Gastrocnemius medialis (tissue), 4 donors: ENCODE measurements around the gene CGB1. TPM values are rescaled to one million over a fixed set of nuclear protein-coding genes. Genes with fewer than 3 reads are reported as not detected.

Experiments used
- microRNA-seq, 2 donors: library from miRNA; unstranded; fragments of <30 nt; microRNA quantifications; one replicate each; pipeline ENCODE4, GENCODE V29; 2016; ENCODE audit warnings: borderline replicate concordance in 2 of 2
- total RNA-seq, 4 donors: library from RNA; depleted of rRNA; stranded (reverse); fragments of >200 nt; gene quantifications; one replicate each; pipeline versions ENCODE4 v1.1.0 to v1.2.3, GENCODE V29; 2016

The CGB1 gene
- total RNA-seq, 4 donors from 2014 or later, result not detected

Small RNAs within 50 kb of the gene (microRNA-seq; reads per million reads assigned to microRNA genes)
- 0 reads per million in 2 donors for gene MIR6798

Other genes starting within 250 kb of the CGB1 start
- gene BCAT2, start 225.9 kb downstream of the CGB1 start, total RNA-seq, result 10 to 100 TPM; 28.0 to 56.6 (median 43.8) TPM
- gene HSD17B14, start 200.4 kb downstream of the CGB1 start, total RNA-seq, result 1 to 10 TPM in 3 of 4 donors, not detected in 1; 1.2 to 1.9 (median 1.7) TPM
- gene PLEKHA4, start 168.3 kb downstream of the CGB1 start, total RNA-seq, result 1 to 10 TPM; 3.4 to 9.7 (median 6.3) TPM
- gene PPP1R15A, start 164.5 kb downstream of the CGB1 start, total RNA-seq, result 10 to 100 TPM; 28.7 to 73.9 (median 39.8) TPM
- gene TULP2, start 138.2 kb downstream of the CGB1 start, total RNA-seq, result not detected
- gene NUCB1, start 136.6 kb downstream of the CGB1 start, total RNA-seq, result 100 to 1,000 TPM in 3 of 4 donors, 10 to 100 TPM in 1; 83.9 to 162 (median 148) TPM
- gene DHDH, start 103.2 kb downstream of the CGB1 start, total RNA-seq, result not detected
- gene BAX, start 82.0 kb downstream of the CGB1 start, total RNA-seq, result 10 to 100 TPM in 3 of 4 donors, 1 to 10 TPM in 1; 7.9 to 21.8 (median 18.0) TPM
- gene FTL, start 71.6 kb downstream of the CGB1 start, total RNA-seq, result 1,000 to 10,000 TPM in 3 of 4 donors, 100 to 1,000 TPM in 1; 894 to 1,364 (median 1,121) TPM
- 100 to 1,000 TPM; 110 to 221 (median 126) TPM for gene GYS1, start 43.6 kb downstream of the CGB1 start, total RNA-seq
- 100 to 1,000 TPM; 134 to 185 (median 146) TPM for gene RUVBL2, start 43.0 kb downstream of the CGB1 start, total RNA-seq
- 1 to 10 TPM in 1 of 4 donors, not detected in 3; 1.9 TPM for gene LHB, start 19.8 kb downstream of the CGB1 start, total RNA-seq
- gene CGB3, start 12.6 kb downstream of the CGB1 start, total RNA-seq, result not detected
- not detected for gene CGB2, start 5.0 kb downstream of the CGB1 start, total RNA-seq
- gene CGB5, start 7.0 kb upstream of the CGB1 start, total RNA-seq, result not detected
- not detected for gene CGB8, start 12.2 kb upstream of the CGB1 start, total RNA-seq
- 1 to 10 TPM in 1 of 4 donors, under 1 TPM in 1, not detected in 2; 0.42 to 1.1 TPM for gene CGB7, start 20.9 kb upstream of the CGB1 start, total RNA-seq
- gene NTF4, start 27.9 kb upstream of the CGB1 start, total RNA-seq, result 1 to 10 TPM; 1.3 to 6.8 (median 2.9) TPM
- 10 to 100 TPM in 3 of 4 donors, 1 to 10 TPM in 1; 4.3 to 20.2 (median 13.9) TPM for gene KCNA7, start 35.8 kb upstream of the CGB1 start, total RNA-seq
- gene SNRNP70, start 48.6 kb upstream of the CGB1 start, total RNA-seq, result 100 to 1,000 TPM in 2 of 4 donors, 10 to 100 TPM in 2; 55.6 to 305 (median 107) TPM
- gene LIN7B, start 77.5 kb upstream of the CGB1 start, total RNA-seq, result 10 to 100 TPM; 25.7 to 97.9 (median 34.0) TPM
- gene C19orf73, start 82.2 kb upstream of the CGB1 start, total RNA-seq, result 10 to 100 TPM in 1 of 4 donors, 1 to 10 TPM in 3; 1.3 to 11.7 (median 3.5) TPM
- 1 to 10 TPM; 1.9 to 4.1 (median 3.0) TPM for gene PPFIA3, start 82.6 kb upstream of the CGB1 start, total RNA-seq
- 100 to 1,000 TPM; 190 to 537 (median 300) TPM for gene HRC, start 118.5 kb upstream of the CGB1 start, total RNA-seq
- 10 to 100 TPM; 10.4 to 11.5 (median 11.3) TPM for gene TRPM4, start 120.9 kb upstream of the CGB1 start, total RNA-seq